Measurements from ENCODE around the gene INPP5A.

The INPP5A gene

GRCh38 chr10:132517951-132518521 lies 19.6 kb upstream of the INPP5A start:
- Histone ChIP-seq H3K27ac (ENCODE audit: low read depth, low read length) (no peak overlapping the region), H3K9me3 (ENCODE audit: control insufficient read depth, insufficient read depth, low read length) (no peaks in the 10 kb centered on the region), H3F3A (ENCODE audit: control insufficient read depth, insufficient read depth) (no peaks in the 10 kb centered on the region), H3K9me2 (replicated peaks; ENCODE audit: control insufficient read depth, low read length) (no peaks in the 10 kb centered on the region), H3K36me3 (ENCODE audit: control insufficient read depth, low read length) (no peaks in the 10 kb centered on the region), H3K79me2 (ENCODE audit: control insufficient read depth, low read length) (no peaks in the 10 kb centered on the region), H4K20me1 (ENCODE audit: control insufficient read depth, insufficient read depth, low read depth, low read length) (no peaks in the 10 kb centered on the region), H3K4me2 (ENCODE audit: low read length) (no peak overlapping the region), H3K4me1 (ENCODE audit: control insufficient read depth, low read length) (peaks cover 10% of the 10 kb centered on the region; the same call in 1 of the 2 replicates), H3K4me3 (ENCODE audit: low read length) (no peak overlapping the region), H3K27me3 (ENCODE audit: control insufficient read depth, low read length) (no peaks in the 10 kb centered on the region)
- TF ChIP-seq EZH2phosphoT487 (IDR thresholded peaks at IDR 0.05; ENCODE audit: borderline replicate concordance, low read length), result no peak
- no peak for TF ChIP-seq CTCF (IDR thresholded peaks at IDR 0.05; ENCODE audit: low read depth, low read length, poor library complexity, severe bottlenecking)

GRCh38 chr10:132518572-132519381 lies 18.8 kb upstream of the INPP5A start:
- no peak overlapping the region for H3K4me3 ChIP-seq (ENCODE audit: low read length)
- no peaks in the 10 kb centered on the region for H3K36me3 ChIP-seq (ENCODE audit: control insufficient read depth, low read length)
- TF ChIP-seq EZH2phosphoT487 (IDR thresholded peaks at IDR 0.05; ENCODE audit: borderline replicate concordance, low read length), result no peak
- H3K4me2 ChIP-seq (ENCODE audit: low read length), result no peak overlapping the region
- H3K9me3 ChIP-seq (ENCODE audit: control insufficient read depth, insufficient read depth, low read length), result no peaks in the 10 kb centered on the region
- peaks cover 10% of the 10 kb centered on the region; the same call in 1 of the 2 replicates for H3K4me1 ChIP-seq (ENCODE audit: control insufficient read depth, low read length)
- H3K9me2 ChIP-seq (replicated peaks; ENCODE audit: control insufficient read depth, low read length), result no peaks in the 10 kb centered on the region
- no peaks in the 10 kb centered on the region for H3K27me3 ChIP-seq (ENCODE audit: control insufficient read depth, low read length)
- no peaks in the 10 kb centered on the region for H3K79me2 ChIP-seq (ENCODE audit: control insufficient read depth, low read length)
- H3K27ac ChIP-seq (ENCODE audit: low read depth, low read length), result no peak overlapping the region
- H3F3A ChIP-seq (ENCODE audit: control insufficient read depth, insufficient read depth), result no peaks in the 10 kb centered on the region
- no peaks in the 10 kb centered on the region for H4K20me1 ChIP-seq (ENCODE audit: control insufficient read depth, insufficient read depth, low read depth, low read length)

GRCh38 chr10:132519382-132520176 lies 18.0 kb upstream of the INPP5A start:
- no peak for TF ChIP-seq EZH2phosphoT487 (IDR thresholded peaks at IDR 0.05; ENCODE audit: borderline replicate concordance, low read length)
- no peak for TF ChIP-seq CTCF (IDR thresholded peaks at IDR 0.05; ENCODE audit: low read depth, low read length, poor library complexity, severe bottlenecking)
- Histone ChIP-seq H3K27me3 (ENCODE audit: control insufficient read depth, low read length) (no peaks in the 10 kb centered on the region), H3K9me3 (ENCODE audit: control insufficient read depth, insufficient read depth, low read length) (no peaks in the 10 kb centered on the region), H3K4me3 (ENCODE audit: low read length) (no peak overlapping the region), H3F3A (ENCODE audit: control insufficient read depth, insufficient read depth) (no peaks in the 10 kb centered on the region), H3K79me2 (ENCODE audit: control insufficient read depth, low read length) (no peaks in the 10 kb centered on the region), H4K20me1 (ENCODE audit: control insufficient read depth, insufficient read depth, low read depth, low read length) (no peaks in the 10 kb centered on the region), H3K9me2 (replicated peaks; ENCODE audit: control insufficient read depth, low read length) (no peaks in the 10 kb centered on the region), H3K27ac (ENCODE audit: low read depth, low read length) (no peak overlapping the region), H3K4me1 (ENCODE audit: control insufficient read depth, low read length) (peaks cover 10% of the 10 kb centered on the region; the same call in 1 of the 2 replicates), H3K36me3 (ENCODE audit: control insufficient read depth, low read length) (no peaks in the 10 kb centered on the region), H3K4me2 (ENCODE audit: low read length) (no peak overlapping the region)

Measured in DOHH2 (cell line).